Measurements from ENCODE around the gene ATP11A.
"Not testable (repeated sequence)": the region's sequence is repeated elsewhere in the genome, so short reads cannot be mapped to it uniquely, and the experiment has no call there.

ATP11A gene

GRCh38 chr13:112869202-112870050 is 179.6 kb downstream of the ATP11A start:
- DNase-seq = no peak

- no peak for DNase-seq
Observed at GRCh38 chr13:112870051-112870331, 180.2 kb downstream of the ATP11A start.

- no peak for DNase-seq
Observed at GRCh38 chr13:112870737-112871287, 181.0 kb downstream of the ATP11A start.

GRCh38 chr13:112871742-112872141 is 181.9 kb downstream of the ATP11A start:
- no peak for DNase-seq

GRCh38 chr13:112872657-112873631 is 183.1 kb downstream of the ATP11A start:
- not testable (repeated sequence) for DNase-seq

GRCh38 chr13:112873851-112874750 is 184.3 kb downstream of the ATP11A start:
- DNase-seq = peak; percentile 62

GRCh38 chr13:112874751-112875300 is 185.0 kb downstream of the ATP11A start:
- no peak for DNase-seq

GRCh38 chr13:112875627-112876026 is 185.8 kb downstream of the ATP11A start:
- DNase-seq = no peak

- no peak for DNase-seq
Observed at GRCh38 chr13:112876305-112877000, 186.6 kb downstream of the ATP11A start.

- no peak for DNase-seq
Observed at GRCh38 chr13:112877066-112877465, 187.2 kb downstream of the ATP11A start.

GRCh38 chr13:112877539-112877938 is 187.7 kb downstream of the ATP11A start:
- DNase-seq = no peak

GRCh38 chr13:112877976-112878955 is 188.4 kb downstream of the ATP11A start:
- DNase-seq = no peak

- no peak for DNase-seq
Observed at GRCh38 chr13:112879283-112879833, 189.5 kb downstream of the ATP11A start.

- DNase-seq = no peak
Observed at GRCh38 chr13:112880221-112880641, 190.4 kb downstream of the ATP11A start.

- DNase-seq = no peak
Observed at GRCh38 chr13:112880976-112881540, 191.2 kb downstream of the ATP11A start.

- no peak for DNase-seq
Observed at GRCh38 chr13:112881656-112882554, 192.1 kb downstream of the ATP11A start.

- DNase-seq = no peak
Observed at GRCh38 chr13:112882555-112883024, 192.8 kb downstream of the ATP11A start.
